ENCODE measurements around the gene SCUBE1. TPM values are rescaled to one million over a fixed set of nuclear protein-coding genes. Genes with fewer than 3 reads are reported as not detected.

The SCUBE1 gene
- total and polyA plus RNA-seq, 2 donors (not counting 3 experiments of a cell fraction or from before 2014, with no cell fraction given), result 0.07 TPM; not detected in 1

- TF ChIP-seq POLR2AphosphoS5 (IDR thresholded peaks at IDR 0.05; ENCODE audit: insufficient read depth, low read depth, low read length) (no peak), POLR2A (IDR thresholded peaks at IDR 0.05; ENCODE audit: low read depth, low read length) (no peak), MAX (IDR thresholded peaks at IDR 0.05; ENCODE audit: insufficient read depth, insufficient read length) (no peak), GATA2 (IDR thresholded peaks at IDR 0.05; ENCODE audit: insufficient read depth, insufficient read length, low read depth, low read length) (no peak), FOS (IDR thresholded peaks at IDR 0.05; ENCODE audit: borderline replicate concordance, insufficient read depth, low read length) (no peak), CTCF (IDR thresholded peaks at IDR 0.05; ENCODE audit: extremely low read depth in 1 of 2, insufficient read depth in 1 of 2, low read depth in 1 of 2, low read length in 2 of 2) (no peak), MYC (IDR thresholded peaks at IDR 0.05; ENCODE audit: low read depth, low read length) (no peak), JUN (IDR thresholded peaks at IDR 0.05; ENCODE audit: borderline replicate concordance, insufficient read depth, insufficient read length, low read depth) (no peak), EZH2 (IDR thresholded peaks at IDR 0.05; ENCODE audit: borderline replicate concordance, low read depth, low read length, severe bottlenecking) (no peak)
- no peaks in the 10 kb centered on the region for H3K79me2 ChIP-seq (ENCODE audit: control insufficient read depth, insufficient read depth, low read length)
- no peaks in the 10 kb centered on the region for H3K9me1 ChIP-seq (replicated peaks; ENCODE audit: control insufficient read depth, extremely low read depth, insufficient read depth, low read length)
- no peak overlapping the region for H3K4me2 ChIP-seq (ENCODE audit: insufficient read depth, low read length)
- H3K27me3 ChIP-seq (ENCODE audit: control insufficient read depth in 2 of 2, insufficient read depth in 2 of 2, low read length in 2 of 2), result peaks cover 0 to 2% of the 10 kb centered on the region in 2 experiments
- H3K4me3 ChIP-seq (replicated peaks in 1 of 3; ENCODE audit: insufficient read depth in 1 of 3, low read depth in 1 of 3, low read length in 3 of 3), result no peak overlapping the region
- H3K9me3 ChIP-seq (replicated peaks; ENCODE audit: control insufficient read depth, insufficient read depth, low read length), result no peaks in the 10 kb centered on the region
- ChIA-PET CTCF (interaction anchor here (1.2 kb wide), 1 partner anchor 26 kb away, joined by 3 read pairs; no protein-coding TSS in a partner anchor), POLR2A (no interaction called here)
- DNase-seq (ENCODE audit: low read depth, low spot score) (no peak), FAIRE-seq (no peak)
- intact Hi-C loops (cut with micrococcal nuclease) (no loop called here), dilution Hi-C loops (cut with MboI; ENCODE audit: extremely low pct_ligation_motif_present, low sequenced_read_pairs) (no loop called here)
- no peak overlapping the region for H3K9ac ChIP-seq (replicated peaks; ENCODE audit: extremely low read depth, insufficient read depth, low read length)
- no peak overlapping the region for H2AFZ ChIP-seq (ENCODE audit: low read depth, low read length)
- no peaks in the 10 kb centered on the region for H4K20me1 ChIP-seq (replicated peaks; ENCODE audit: control insufficient read depth, extremely low read depth, insufficient read depth, low read length)
- no peaks in the 10 kb centered on the region for H3K4me1 ChIP-seq (ENCODE audit: control insufficient read depth, extremely low read depth, insufficient read depth, low read length)
- H3K36me3 ChIP-seq (ENCODE audit: control insufficient read depth in 2 of 2, extremely low read depth in 1 of 2, insufficient read depth in 2 of 2, low read length in 2 of 2), result no peaks in the 10 kb centered on the region
- H3K27ac ChIP-seq (ENCODE audit: insufficient read depth, low read depth, low read length), result no peak overlapping the region
- no TSS peak for BruUV-seq (replicated peaks)
Observed at GRCh38 chr22:43320943-43321900, 21.9 kb downstream of the SCUBE1 start.

All from endothelial cell of umbilical vein (primary cell).